ENCODE data around the gene GPR35. TPM values are rescaled to one million over a fixed set of nuclear protein-coding genes. Genes with fewer than 3 reads are reported as not detected.

GPR35 gene
- total RNA-seq, 1 experiment from 2014 or later: 1.3 TPM

GRCh38 chr2:240583774-240584173 is 41.5 kb upstream of the GPR35 start:
- intact Hi-C loops (cut with micrococcal nuclease; ENCODE audit: unreplicated experiment): no loop called here
- no peaks in the 10 kb centered on the region; the same call in 1 of the 2 replicates for H3K9me3 ChIP-seq (ENCODE audit: control insufficient read depth, insufficient read depth, low read depth, low read length)
- no peak overlapping the region for H3K27ac ChIP-seq (ENCODE audit: low read length)
- H3K27me3 ChIP-seq (ENCODE audit: control insufficient read depth, insufficient read depth, low read length): no peaks in the 10 kb centered on the region
- ATAC-seq (no peak), DNase-seq (ENCODE audit: low read depth, low spot score) (no peak)
- TF ChIP-seq TCF7L2 (IDR thresholded peaks at IDR 0.05; ENCODE audit: low read depth, low read length): no peak
- TF ChIP-seq, protein P1, sequence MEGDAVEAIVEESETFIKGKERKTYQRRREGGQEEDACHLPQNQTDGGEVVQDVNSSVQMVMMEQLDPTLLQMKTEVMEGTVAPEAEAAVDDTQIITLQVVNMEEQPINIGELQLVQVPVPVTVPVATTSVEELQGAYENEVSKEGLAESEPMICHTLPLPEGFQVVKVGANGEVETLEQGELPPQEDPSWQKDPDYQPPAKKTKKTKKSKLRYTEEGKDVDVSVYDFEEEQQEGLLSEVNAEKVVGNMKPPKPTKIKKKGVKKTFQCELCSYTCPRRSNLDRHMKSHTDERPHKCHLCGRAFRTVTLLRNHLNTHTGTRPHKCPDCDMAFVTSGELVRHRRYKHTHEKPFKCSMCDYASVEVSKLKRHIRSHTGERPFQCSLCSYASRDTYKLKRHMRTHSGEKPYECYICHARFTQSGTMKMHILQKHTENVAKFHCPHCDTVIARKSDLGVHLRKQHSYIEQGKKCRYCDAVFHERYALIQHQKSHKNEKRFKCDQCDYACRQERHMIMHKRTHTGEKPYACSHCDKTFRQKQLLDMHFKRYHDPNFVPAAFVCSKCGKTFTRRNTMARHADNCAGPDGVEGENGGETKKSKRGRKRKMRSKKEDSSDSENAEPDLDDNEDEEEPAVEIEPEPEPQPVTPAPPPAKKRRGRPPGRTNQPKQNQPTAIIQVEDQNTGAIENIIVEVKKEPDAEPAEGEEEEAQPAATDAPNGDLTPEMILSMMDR (IDR thresholded peaks at IDR 0.05): no peak
- H3K36me3 ChIP-seq (ENCODE audit: control insufficient read depth, insufficient read depth, low read length): peaks cover 5% of the 10 kb centered on the region; the same call in 1 of the 2 replicates
- no TSS peak for BruUV-seq (replicated peaks)
- in situ Hi-C loops (cut with HindIII; ENCODE audit: low pct_unique_long_range_greater_than_20kb, low sequenced_read_pairs): no loop called here
- CTCF ChIA-PET: no interaction called here
- H3K4me3 ChIP-seq (ENCODE audit: low read depth in 2 of 2, low read length in 2 of 2): no peak overlapping the region
- H3K4me1 ChIP-seq (ENCODE audit: control insufficient read depth, insufficient read depth, low read length): peaks cover 37% of the 10 kb centered on the region
- POLR2A ChIA-PET: no interaction called here

DNA sequence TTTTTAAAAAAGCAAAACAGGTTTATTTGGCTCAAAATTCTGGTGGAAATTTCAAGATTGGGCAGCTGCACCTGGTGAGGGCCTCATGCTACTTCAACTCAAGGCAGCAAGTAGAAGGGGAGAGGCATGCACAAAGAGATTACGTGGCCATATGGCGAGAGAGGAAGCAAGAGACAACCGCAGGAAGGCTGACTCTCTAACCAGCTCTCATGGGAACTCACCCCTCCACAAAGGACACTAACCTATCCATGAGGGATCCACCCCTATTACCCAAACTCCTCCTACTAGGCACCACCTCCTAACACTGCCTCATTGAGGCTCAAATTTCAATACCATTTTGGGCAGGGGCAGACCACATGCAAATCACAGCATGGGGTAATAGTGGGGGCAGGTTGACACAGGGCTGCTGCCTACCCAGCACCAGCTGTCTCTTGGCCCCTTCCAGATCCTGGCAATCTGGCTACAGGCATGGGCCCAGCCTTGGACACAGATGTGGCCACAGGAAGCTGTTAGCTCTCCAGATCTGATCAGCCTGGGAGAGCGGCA is 40.7 kb upstream of the GPR35 start:
- BruUV-seq (replicated peaks): no TSS peak
- DNase-seq (ENCODE audit: low read depth, low spot score): no peak
- ChIA-PET POLR2A (no interaction called here), CTCF (no interaction called here)
- ATAC-seq: no peak
- Histone ChIP-seq H3K4me3 (ENCODE audit: low read depth in 2 of 2, low read length in 2 of 2) (peak overlapping the region; percentile 98 to 100), H3K36me3 (ENCODE audit: control insufficient read depth, insufficient read depth, low read length) (peaks cover 5% of the 10 kb centered on the region; the same call in 1 of the 2 replicates), H3K27me3 (ENCODE audit: control insufficient read depth, insufficient read depth, low read length) (no peaks in the 10 kb centered on the region), H3K27ac (ENCODE audit: low read length) (no peak overlapping the region), H3K9me3 (ENCODE audit: control insufficient read depth, insufficient read depth, low read depth, low read length) (no peaks in the 10 kb centered on the region; the same call in 1 of the 2 replicates), H3K4me1 (ENCODE audit: control insufficient read depth, insufficient read depth, low read length) (peaks cover 40% of the 10 kb centered on the region)
- TF ChIP-seq TCF7L2 (IDR thresholded peaks at IDR 0.05; ENCODE audit: low read depth, low read length) (no peak), REST (IDR thresholded peaks at IDR 0.05; ENCODE audit: insufficient read depth in 1 of 2, low read depth in 2 of 2, low read length in 1 of 2) (no peak), POLR2AphosphoS5 (IDR thresholded peaks at IDR 0.05; ENCODE audit: low read depth, low read length) (no peak), SIN3A (IDR thresholded peaks at IDR 0.05; ENCODE audit: borderline replicate concordance, insufficient read depth, low read depth, low read length) (no peak)
- TF ChIP-seq, protein P1 (IDR thresholded peaks at IDR 0.05): no peak
- in situ Hi-C loops (cut with HindIII; ENCODE audit: low pct_unique_long_range_greater_than_20kb, low sequenced_read_pairs) (no loop called here), intact Hi-C loops (cut with micrococcal nuclease; ENCODE audit: unreplicated experiment) (no loop called here)

All from Panc1 (cell line).